NB4 (cell line): Measurements from ENCODE around the gene TAS2R1.

ENCODE experiments used
- DNase-seq: peaks from one replicate; pipeline ENCODE4 v3.0.0; 2010; ENCODE audit warnings: low read depth
- H3K4me3 ChIP-seq: one replicate; pipeline ENCODE4 v1.5.1; 2011; ENCODE audit warnings: mild to moderate bottlenecking, low read depth, low read length, moderate library complexity
- MYC ChIP-seq: IDR thresholded peaks from 2 replicates; pipeline ENCODE4 v1.6.1; 2011; ENCODE audit warnings: low read depth, low read length
- POLR2A ChIP-seq: IDR thresholded peaks from 2 replicates; pipeline ENCODE4 v1.6.1; 2011; ENCODE audit warnings: mild to moderate bottlenecking; ENCODE audit not compliant: insufficient read length; ENCODE audit errors: extremely low read depth
- TF ChIP-seq, protein P1 (sequence below): IDR thresholded peaks from 2 replicates; pipeline ENCODE4 v1.6.1; 2011; ENCODE audit warnings: low read depth, low read length
- TF ChIP-seq, protein P2 (sequence below): IDR thresholded peaks from one replicate; pipeline ENCODE4 v1.5.1; 2012; ENCODE audit warnings: low read depth, low read length

Gene TAS2R1

DNA sequence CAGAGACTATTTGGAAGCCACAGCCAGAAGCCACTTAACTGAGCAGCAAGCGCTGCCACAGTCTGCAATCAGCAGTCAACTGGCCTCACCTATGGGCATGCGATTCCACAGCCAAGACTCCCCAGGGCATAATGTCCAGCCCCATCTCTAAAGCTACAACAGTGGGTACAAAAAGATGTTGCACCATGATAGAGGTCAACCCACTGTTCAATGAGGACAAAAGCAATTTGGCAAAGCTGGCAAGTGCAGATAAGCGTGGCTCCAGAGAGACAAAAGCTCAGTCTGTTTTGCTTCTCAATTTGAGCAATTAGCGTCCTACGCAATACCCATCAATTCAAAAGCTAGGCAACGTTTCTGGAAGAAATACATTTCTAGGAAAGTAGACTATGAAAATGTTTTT, 3.2 kb downstream of the TAS2R1 start:
- DNase-seq, result no peak
- TF ChIP-seq, protein P1, sequence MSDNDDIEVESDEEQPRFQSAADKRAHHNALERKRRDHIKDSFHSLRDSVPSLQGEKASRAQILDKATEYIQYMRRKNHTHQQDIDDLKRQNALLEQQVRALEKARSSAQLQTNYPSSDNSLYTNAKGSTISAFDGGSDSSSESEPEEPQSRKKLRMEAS, result no peak
- TF ChIP-seq, protein P2, sequence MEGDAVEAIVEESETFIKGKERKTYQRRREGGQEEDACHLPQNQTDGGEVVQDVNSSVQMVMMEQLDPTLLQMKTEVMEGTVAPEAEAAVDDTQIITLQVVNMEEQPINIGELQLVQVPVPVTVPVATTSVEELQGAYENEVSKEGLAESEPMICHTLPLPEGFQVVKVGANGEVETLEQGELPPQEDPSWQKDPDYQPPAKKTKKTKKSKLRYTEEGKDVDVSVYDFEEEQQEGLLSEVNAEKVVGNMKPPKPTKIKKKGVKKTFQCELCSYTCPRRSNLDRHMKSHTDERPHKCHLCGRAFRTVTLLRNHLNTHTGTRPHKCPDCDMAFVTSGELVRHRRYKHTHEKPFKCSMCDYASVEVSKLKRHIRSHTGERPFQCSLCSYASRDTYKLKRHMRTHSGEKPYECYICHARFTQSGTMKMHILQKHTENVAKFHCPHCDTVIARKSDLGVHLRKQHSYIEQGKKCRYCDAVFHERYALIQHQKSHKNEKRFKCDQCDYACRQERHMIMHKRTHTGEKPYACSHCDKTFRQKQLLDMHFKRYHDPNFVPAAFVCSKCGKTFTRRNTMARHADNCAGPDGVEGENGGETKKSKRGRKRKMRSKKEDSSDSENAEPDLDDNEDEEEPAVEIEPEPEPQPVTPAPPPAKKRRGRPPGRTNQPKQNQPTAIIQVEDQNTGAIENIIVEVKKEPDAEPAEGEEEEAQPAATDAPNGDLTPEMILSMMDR, result no peak
- TF ChIP-seq POLR2A, result no peak
- no peak for TF ChIP-seq MYC
- no peak overlapping the region for H3K4me3 ChIP-seq

DNA sequence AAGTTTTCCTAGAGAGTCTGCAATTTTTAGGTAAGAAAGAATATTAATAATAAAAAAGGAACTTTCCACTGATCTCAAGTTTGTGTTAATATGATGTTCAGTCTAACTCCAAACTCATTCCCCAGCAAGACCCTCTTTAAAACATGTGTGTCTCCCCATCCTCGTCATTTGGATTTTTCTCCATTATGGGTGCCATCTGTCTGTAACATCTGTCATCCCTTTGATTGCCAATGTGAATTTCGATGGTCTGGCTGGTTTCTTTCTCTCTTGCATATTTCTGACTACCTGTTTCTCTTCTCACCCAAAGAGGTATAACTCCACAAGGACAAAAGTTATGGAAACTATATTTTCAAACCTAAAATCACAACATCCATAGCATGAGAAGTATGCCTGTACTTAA, 4.4 kb downstream of the TAS2R1 start:
- no peak overlapping the region for H3K4me3 ChIP-seq
- no peak for DNase-seq
- TF ChIP-seq, protein P1, result no peak
- no peak for TF ChIP-seq MYC
- TF ChIP-seq POLR2A, result no peak
- TF ChIP-seq, protein P2, result no peak

DNA sequence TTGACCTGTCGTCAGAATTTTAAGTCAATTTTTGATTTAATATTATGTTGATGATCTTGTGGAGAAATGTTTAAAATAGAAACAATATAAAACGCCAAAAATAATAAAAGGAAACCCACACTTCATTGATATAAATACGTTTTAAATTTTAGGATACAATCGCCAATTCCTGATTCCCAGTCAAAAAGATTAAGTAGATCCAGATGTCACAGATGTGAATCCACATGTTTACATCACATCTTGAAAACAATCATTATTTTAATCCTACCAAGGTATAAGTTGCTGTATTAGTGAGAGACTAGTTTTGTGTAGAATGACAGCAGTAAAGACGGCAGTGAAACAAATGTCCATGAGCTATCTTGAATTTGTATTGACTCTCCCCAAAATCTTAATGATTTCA, 4.9 kb downstream of the TAS2R1 start:
- TF ChIP-seq, protein P1, result no peak
- TF ChIP-seq MYC (no peak), POLR2A (no peak)
- TF ChIP-seq, protein P2, result no peak
- H3K4me3 ChIP-seq, result no peak overlapping the region
- no peak for DNase-seq

DNA sequence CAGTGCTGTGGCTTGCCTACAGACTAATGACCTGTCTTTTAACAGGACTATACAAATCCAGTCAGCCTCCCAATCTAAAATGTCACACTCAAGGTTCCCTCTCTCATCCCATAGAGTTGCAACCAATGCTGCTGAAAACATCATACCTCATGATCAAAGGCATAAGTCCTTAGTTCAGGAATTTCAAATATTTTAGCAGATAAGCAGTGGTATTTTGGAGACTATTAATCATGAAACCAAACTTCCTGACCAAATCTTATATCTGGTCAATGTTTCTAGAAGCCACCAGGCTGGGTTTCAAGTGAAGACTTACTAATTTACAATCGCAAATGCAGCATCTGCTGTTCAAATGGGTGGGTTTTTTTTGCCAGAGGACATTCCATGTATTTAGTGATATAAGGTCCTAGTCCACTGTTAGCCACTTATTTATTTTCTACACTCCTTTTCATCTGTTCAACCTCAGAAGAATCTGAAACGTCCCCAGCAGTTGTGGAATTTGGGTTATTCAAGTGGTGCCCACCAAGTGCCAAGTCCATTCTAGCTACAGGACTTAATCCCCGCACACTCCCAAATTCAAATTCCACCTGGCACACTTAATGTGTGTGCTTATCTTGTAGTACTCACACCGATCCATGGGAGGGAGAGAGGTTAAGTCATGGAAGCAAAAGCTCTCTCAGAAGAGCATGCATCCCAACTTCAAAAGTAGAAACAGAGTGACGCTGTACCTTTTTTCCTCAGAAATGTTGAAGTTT, 5.8 kb downstream of the TAS2R1 start:
- no peak overlapping the region for H3K4me3 ChIP-seq
- TF ChIP-seq POLR2A (no peak), MYC (no peak)
- TF ChIP-seq, protein P1, result no peak
- TF ChIP-seq, protein P2, result no peak
- no peak for DNase-seq

DNA sequence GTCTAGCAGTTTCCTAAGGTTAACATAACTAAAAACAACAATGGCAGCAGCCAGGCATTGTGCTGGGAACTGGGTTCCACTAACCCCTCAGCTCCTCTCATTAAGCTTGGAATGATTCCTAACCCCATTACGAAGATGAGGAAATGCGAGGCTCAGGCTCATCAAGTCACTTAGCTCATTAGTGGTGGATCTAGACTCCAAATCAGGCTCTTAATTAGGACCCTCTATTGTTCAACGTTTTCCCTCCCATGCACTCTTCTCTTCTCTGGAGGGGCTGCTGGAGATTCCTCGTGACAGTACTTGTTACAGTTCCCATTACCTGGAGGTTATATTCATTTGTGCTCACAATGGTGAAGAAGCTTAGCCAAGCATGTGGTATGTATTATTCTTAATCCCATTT, 6.5 kb downstream of the TAS2R1 start:
- TF ChIP-seq, protein P1, result no peak
- TF ChIP-seq POLR2A (no peak), MYC (no peak)
- TF ChIP-seq, protein P2, result no peak
- no peak overlapping the region for H3K4me3 ChIP-seq
- DNase-seq, result no peak
